ENCODE data around the gene RAB28. TPM values are rescaled to one million over a fixed set of nuclear protein-coding genes. Genes with fewer than 3 reads are reported as not detected.

RAB28 gene
- total and polyA plus RNA-seq, 7 donors: 12.7 to 32.1 (median 24.1) TPM

GRCh38 chr4:13476915-13477314 is 7.2 kb downstream of the RAB28 start:
- no peak overlapping the region for H3K4me3 ChIP-seq
- no peaks in the 10 kb centered on the region for H3K27me3 ChIP-seq
- no peak for DNase-seq
- WGBS, 2 donors: 77 to 83% methylated on average over 2 of the region's 2 CpGs
- intact Hi-C loops (cut with DNase I): no loop called here
- H3K9me3 ChIP-seq: no peaks in the 10 kb centered on the region
- peaks cover 0 to 19% (median 3%) of the 10 kb centered on the region in 4 donors for H3K4me1 ChIP-seq
- TF ChIP-seq EP300 (IDR thresholded peaks at IDR 0.05) (no peak), CTCF (IDR thresholded peaks at IDR 0.05) (no peak), POLR2AphosphoS5 (IDR thresholded peaks at IDR 0.05) (no peak), POLR2A (IDR thresholded peaks at IDR 0.05) (no peak)
- no peak overlapping the region for H3K27ac ChIP-seq
- peaks cover 0 to 17% (median 2%) of the 10 kb centered on the region in 4 donors for H3K36me3 ChIP-seq

- intact Hi-C loops (cut with DNase I): no loop called here
- H3K36me3 ChIP-seq: peaks cover 0 to 17% (median 2%) of the 10 kb centered on the region in 4 donors
- peaks cover 0 to 15% (median 0%) of the 10 kb centered on the region in 4 donors for H3K4me1 ChIP-seq
- H3K4me3 ChIP-seq: no peak overlapping the region
- no peaks in the 10 kb centered on the region for H3K27me3 ChIP-seq
- no peak for DNase-seq
- H3K9me3 ChIP-seq: no peaks in the 10 kb centered on the region
- TF ChIP-seq POLR2AphosphoS5 (IDR thresholded peaks at IDR 0.05) (no peak), CTCF (IDR thresholded peaks at IDR 0.05) (no peak), EP300 (IDR thresholded peaks at IDR 0.05) (no peak), POLR2A (IDR thresholded peaks at IDR 0.05) (no peak)
- H3K27ac ChIP-seq: no peak overlapping the region
Observed at GRCh38 chr4:13476152-13476551, 8.0 kb downstream of the RAB28 start.

GRCh38 chr4:13471400-13471799 is 12.7 kb downstream of the RAB28 start:
- 97 to 98% methylated on average over 3 of the region's 3 CpGs for WGBS, 2 donors
- peaks cover 0 to 9% (median 0%) of the 10 kb centered on the region in 4 donors for H3K36me3 ChIP-seq
- no peak for TF ChIP-seq POLR2A (IDR thresholded peaks at IDR 0.05)
- TF ChIP-seq EP300 (IDR thresholded peaks at IDR 0.05): no peak
- TF ChIP-seq POLR2AphosphoS5 (IDR thresholded peaks at IDR 0.05): no peak
- TF ChIP-seq CTCF (IDR thresholded peaks at IDR 0.05): no peak
- no peaks in the 10 kb centered on the region for H3K27me3 ChIP-seq
- no peak overlapping the region for H3K27ac ChIP-seq
- H3K4me3 ChIP-seq: no peak overlapping the region
- no peaks in the 10 kb centered on the region for H3K9me3 ChIP-seq
- intact Hi-C loops (cut with DNase I): no loop called here
- no peak for DNase-seq
- peaks cover 0 to 32% (median 8%) of the 10 kb centered on the region in 4 donors for H3K4me1 ChIP-seq

GRCh38 chr4:13470379-13470778 is 13.8 kb downstream of the RAB28 start:
- Histone ChIP-seq H3K4me1 (peaks cover 0 to 36% (median 9%) of the 10 kb centered on the region in 4 donors), H3K4me3 (no peak overlapping the region), H3K36me3 (peaks cover 0 to 9% (median 0%) of the 10 kb centered on the region in 4 donors), H3K27me3 (no peaks in the 10 kb centered on the region), H3K27ac (no peak overlapping the region), H3K9me3 (no peaks in the 10 kb centered on the region)
- DNase-seq: no peak
- no peak for TF ChIP-seq CTCF (IDR thresholded peaks at IDR 0.05)
- intact Hi-C loops (cut with DNase I): no loop called here

- 84 to 93% methylated on average over 3 of the region's 3 CpGs for WGBS, 2 donors
- no peaks in the 10 kb centered on the region for H3K27me3 ChIP-seq
- peaks cover 0 to 36% (median 9%) of the 10 kb centered on the region in 4 donors for H3K4me1 ChIP-seq
- no peak overlapping the region for H3K4me3 ChIP-seq
- TF ChIP-seq POLR2A (IDR thresholded peaks at IDR 0.05): no peak
- no peak for TF ChIP-seq CTCF (IDR thresholded peaks at IDR 0.05)
- no peak for TF ChIP-seq EP300 (IDR thresholded peaks at IDR 0.05)
- no peak for TF ChIP-seq POLR2AphosphoS5 (IDR thresholded peaks at IDR 0.05)
- intact Hi-C loops (cut with DNase I): no loop called here
- H3K27ac ChIP-seq: no peak overlapping the region
- no peaks in the 10 kb centered on the region for H3K36me3 ChIP-seq
- DNase-seq: no peak
- no peaks in the 10 kb centered on the region for H3K9me3 ChIP-seq
Observed at GRCh38 chr4:13464973-13465372, 19.2 kb downstream of the RAB28 start.
